GM20000 (cell line): Measurements from ENCODE around the gene CHD5.
A peak's percentile ranks its signal among the peaks of the same experiment; 100 is the strongest.

Source experiments
- DNase-seq: peaks from one replicate; pipeline ENCODE4 v3.0.0; 2012; ENCODE audit warnings: low spot score
- CTCF ChIP-seq: IDR thresholded peaks from 2 replicates; pipeline ENCODE4 v1.5.1; 2012; ENCODE audit warnings: mild to moderate bottlenecking, control low read depth; ENCODE audit errors: extremely low read depth, missing control alignments

The CHD5 gene

GRCh38 chr1:6171548-6172124, 8.5 kb downstream of the CHD5 start:
- no peak for DNase-seq
- peak; percentile 8 for TF ChIP-seq CTCF

- TF ChIP-seq CTCF: no peak
These were observed 9.3 kb downstream of the CHD5 start for GRCh38 chr1:6170742-6171201.

GRCh38 chr1:6170116-6170741, 9.9 kb downstream of the CHD5 start:
- no peak for TF ChIP-seq CTCF
- no peak for DNase-seq

More at GRCh38 chr1:6170742-6171201, 9.3 kb downstream of the CHD5 start:
- no peak for DNase-seq

- no peak for DNase-seq
- TF ChIP-seq CTCF: no peak
These were observed 11.1 kb downstream of the CHD5 start for GRCh38 chr1:6168947-6169586.

GRCh38 chr1:6167391-6168303, 12.5 kb downstream of the CHD5 start:
- TF ChIP-seq CTCF: no peak
- DNase-seq: no peak

- no peak for DNase-seq
- TF ChIP-seq CTCF: no peak
These were observed 13.3 kb downstream of the CHD5 start for GRCh38 chr1:6166655-6167390.
